Body of pancreas (tissue), 4 donors: ENCODE data around the gene BEGAIN. TPM values are rescaled to one million over a fixed set of nuclear protein-coding genes. Genes with fewer than 3 reads are reported as not detected.
A peak's percentile ranks its signal among the peaks of the same experiment; 100 is the strongest.

ENCODE experiments used
- ATAC-seq: fragments of 150-250 bp; one replicate; pipeline ENCODE4 v1.9.1; 2016
- DNase-seq, 4 donors: peaks; one replicate each; pipeline ENCODE4 v3.0.0-alpha.2; 2019
- H3K27ac ChIP-seq, 4 donors: fragments of 200-600 bp; sonication (generic); 1 replicate in 3 of 4; 2 replicates in 1 of 4; pipeline versions ENCODE4 v1.5.1 to v1.6.1; 2016 to 2019; ENCODE audit warnings: mild to moderate bottlenecking in 1 of 4, mixed read lengths in 1 of 4, moderate library complexity in 1 of 4
- H3K27me3 ChIP-seq, 2 donors: fragments of 200-600 bp; sonication (generic); one replicate each; pipeline ENCODE4 v1.6.0; 2016; ENCODE audit warnings: mild to moderate bottlenecking in 1 of 2
- H3K36me3 ChIP-seq, 2 donors: fragments of 200-600 bp; sonication (generic); replicated peaks in 1 of 2; 2 replicates each; pipeline ENCODE4 v1.5.1; 2016; ENCODE audit warnings: low read depth in 2 of 2; ENCODE audit not compliant: insufficient read depth in 1 of 2
- H3K4me1 ChIP-seq: fragments of 200-600 bp; sonication (generic); one replicate; pipeline ENCODE4 v1.6.0; 2016
- H3K4me3 ChIP-seq, 2 donors: fragments of 200-600 bp; sonication (generic); 1 replicate in 1 of 2; 2 replicates in 1 of 2; pipeline ENCODE4 v1.5.1; 2016 to 2019
- H3K9me3 ChIP-seq, 3 donors: fragments of 200-600 bp; sonication (generic); 1 replicate in 2 of 3; 2 replicates in 1 of 3; pipeline ENCODE4 v1.5.1; 2016
- CTCF ChIP-seq, 7 experiments: fragments of 450-650 bp in 4 of 7; fragments of 200-600 bp in 3 of 7; sonication (generic) in 3 of 7; IDR thresholded peaks; one replicate each; pipeline ENCODE4 v1.5.1; 2016 to 2019; ENCODE audit warnings: antibody characterized with exemption in 7 of 7
- POLR2A ChIP-seq, 3 donors: fragments of 450-650 bp; IDR thresholded peaks; one replicate each; pipeline ENCODE4 v1.6.1; 2016; ENCODE audit warnings: antibody characterized with exemption in 3 of 3, mild to moderate bottlenecking in 2 of 3
- WGBS, 2 donors: methylation state at CpG; one replicate each; pipeline ENCODE4 v1.1.5; 2017; 5-methylcytosine and 5-hydroxymethylcytosine counted together
- intact Hi-C: fragments of 100-400 bp; cut with DNase I; formaldehyde crosslinking; loops from one replicate; pipeline ENCODE4 v1.15.1; 2023
- total RNA-seq, 2 donors: library from RNA; depleted of rRNA; stranded (reverse); fragments of >200 nt; gene quantifications; one replicate each; pipeline ENCODE4 v1.1.0, GENCODE V29; 2016

BEGAIN gene
- total RNA-seq, 2 donors from 2014 or later = 23.9 to 28.7 TPM

- ATAC-seq (no peak), DNase-seq (peak in 1 of 4 donors; percentile 3)
- 90 to 91% methylated on average over 16 of the region's 16 CpGs for WGBS, 2 donors
- H3K9me3 ChIP-seq = no peaks in the 10 kb centered on the region
- TF ChIP-seq CTCF (IDR thresholded peaks at IDR 0.05) = no peak
- no peak for TF ChIP-seq POLR2A (IDR thresholded peaks at IDR 0.05)
- H3K36me3 ChIP-seq = no peaks in the 10 kb centered on the region
- peaks cover 9% of the 10 kb centered on the region for H3K4me1 ChIP-seq
- H3K4me3 ChIP-seq = no peak overlapping the region
- H3K27me3 ChIP-seq = no peaks in the 10 kb centered on the region
- intact Hi-C loops = no loop called here
- H3K27ac ChIP-seq = no peak overlapping the region
Measured at GRCh38 chr14:100582496-100583165, 4.6 kb downstream of the BEGAIN start.

DNA sequence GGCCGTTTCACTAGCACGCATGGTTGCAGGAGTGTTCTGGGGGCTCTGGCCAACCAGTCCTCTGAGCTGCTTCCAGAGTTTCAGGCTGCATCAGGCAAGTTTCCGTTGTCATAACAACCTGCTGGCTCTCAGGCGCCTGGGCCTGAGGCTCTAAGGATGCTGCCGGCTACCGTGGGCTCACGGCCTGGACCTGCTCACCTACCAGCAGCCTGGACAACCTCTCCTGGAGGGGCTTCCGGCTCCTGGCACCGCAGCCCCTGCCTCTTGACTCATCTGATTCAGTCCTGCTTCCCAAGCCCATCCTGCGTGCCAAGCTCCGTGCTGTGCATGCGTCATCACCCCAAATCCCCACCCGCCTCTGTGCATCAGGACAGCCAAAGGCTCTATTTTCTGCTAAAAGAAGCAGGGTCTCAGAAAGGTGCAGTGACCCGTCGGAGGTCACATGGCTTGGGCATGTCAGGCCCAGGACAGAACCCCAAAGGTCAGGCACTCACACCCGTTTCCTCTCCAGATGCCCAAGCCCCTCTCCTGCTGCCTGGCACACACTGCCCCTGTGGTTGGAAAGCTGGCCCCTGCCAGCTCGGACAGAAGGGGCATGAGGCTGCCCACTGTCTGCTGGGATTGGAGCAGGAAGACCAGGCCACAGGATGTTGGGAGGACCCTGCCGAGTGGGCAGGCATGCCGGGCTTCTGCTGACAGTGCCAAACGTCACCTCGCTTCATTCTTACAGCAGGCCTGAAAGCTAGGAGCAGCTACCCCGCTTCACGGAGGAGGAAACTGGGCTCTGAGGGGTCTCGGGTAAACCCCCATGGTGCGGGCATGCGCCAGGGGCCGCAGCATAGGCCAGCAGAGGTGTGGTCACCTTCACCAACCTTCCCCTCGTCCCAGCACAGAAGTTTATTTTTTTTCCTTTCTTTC lies 5.7 kb downstream of the BEGAIN start:
- Histone ChIP-seq H3K27me3 (no peaks in the 10 kb centered on the region), H3K36me3 (no peaks in the 10 kb centered on the region), H3K4me3 (no peak overlapping the region), H3K27ac (no peak overlapping the region), H3K9me3 (no peaks in the 10 kb centered on the region), H3K4me1 (peaks cover 4% of the 10 kb centered on the region)
- ATAC-seq (no peak), DNase-seq (peak in 1 of 4 donors; percentile 3)
- TF ChIP-seq CTCF (IDR thresholded peaks at IDR 0.05) = no peak
- TF ChIP-seq POLR2A (IDR thresholded peaks at IDR 0.05) = no peak
- WGBS, 2 donors = 83 to 88% methylated on average over 19 to 28 of the region's 28 CpGs
- intact Hi-C loops = no loop called here

GRCh38 chr14:100580316-100581227 lies 6.6 kb downstream of the BEGAIN start:
- no peak for TF ChIP-seq POLR2A (IDR thresholded peaks at IDR 0.05)
- TF ChIP-seq CTCF (IDR thresholded peaks at IDR 0.05) = no peak
- peak in 1 of 4 donors; percentile 8 for DNase-seq
- Histone ChIP-seq H3K27me3 (no peaks in the 10 kb centered on the region), H3K4me1 (no peaks in the 10 kb centered on the region), H3K36me3 (no peaks in the 10 kb centered on the region), H3K4me3 (no peak overlapping the region), H3K27ac (no peak overlapping the region), H3K9me3 (no peaks in the 10 kb centered on the region)
- ATAC-seq = no peak
- intact Hi-C loops = no loop called here
- 90 to 92% methylated on average over 14 of the region's 14 CpGs for WGBS, 2 donors

DNA sequence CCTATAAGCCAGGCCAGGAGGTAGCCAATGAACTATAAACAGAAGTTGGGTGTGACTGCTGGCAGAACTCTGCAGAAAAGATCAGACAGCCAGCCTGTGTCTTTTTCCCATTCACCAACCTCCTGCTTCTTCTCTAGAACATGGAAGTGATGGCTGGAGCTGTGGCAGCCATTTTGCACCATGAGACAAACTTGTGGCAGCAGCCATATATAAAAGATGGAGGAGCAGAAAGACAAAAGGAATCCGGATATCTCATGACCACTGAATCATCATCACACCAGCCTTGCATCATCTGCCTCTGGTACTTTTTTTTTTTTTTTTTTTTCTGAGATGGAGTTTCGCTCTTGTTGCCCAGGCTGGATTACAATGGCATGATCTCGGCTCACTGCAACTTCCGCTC lies 8.7 kb downstream of the BEGAIN start:
- Histone ChIP-seq H3K27me3 (no peaks in the 10 kb centered on the region), H3K4me3 (no peak overlapping the region), H3K4me1 (no peaks in the 10 kb centered on the region), H3K9me3 (no peaks in the 10 kb centered on the region), H3K36me3 (no peaks in the 10 kb centered on the region), H3K27ac (no peak overlapping the region)
- no peak for ATAC-seq
- WGBS, 2 donors = 89 to 100% methylated on average over 4 of the region's 4 CpGs
- TF ChIP-seq POLR2A (IDR thresholded peaks at IDR 0.05) = no peak
- no peak for TF ChIP-seq CTCF (IDR thresholded peaks at IDR 0.05)
- intact Hi-C loops = no loop called here
- DNase-seq = no peak
